DMS53 (cell line): ENCODE results near the gene HHATL.
A peak's percentile ranks its signal among the peaks of the same experiment; 100 is the strongest.

Experiments used
- DNase-seq: peaks from one replicate; lab custom pipeline; 2025; lab: John Stamatoyannopoulos, UW

The HHATL gene

DNA sequence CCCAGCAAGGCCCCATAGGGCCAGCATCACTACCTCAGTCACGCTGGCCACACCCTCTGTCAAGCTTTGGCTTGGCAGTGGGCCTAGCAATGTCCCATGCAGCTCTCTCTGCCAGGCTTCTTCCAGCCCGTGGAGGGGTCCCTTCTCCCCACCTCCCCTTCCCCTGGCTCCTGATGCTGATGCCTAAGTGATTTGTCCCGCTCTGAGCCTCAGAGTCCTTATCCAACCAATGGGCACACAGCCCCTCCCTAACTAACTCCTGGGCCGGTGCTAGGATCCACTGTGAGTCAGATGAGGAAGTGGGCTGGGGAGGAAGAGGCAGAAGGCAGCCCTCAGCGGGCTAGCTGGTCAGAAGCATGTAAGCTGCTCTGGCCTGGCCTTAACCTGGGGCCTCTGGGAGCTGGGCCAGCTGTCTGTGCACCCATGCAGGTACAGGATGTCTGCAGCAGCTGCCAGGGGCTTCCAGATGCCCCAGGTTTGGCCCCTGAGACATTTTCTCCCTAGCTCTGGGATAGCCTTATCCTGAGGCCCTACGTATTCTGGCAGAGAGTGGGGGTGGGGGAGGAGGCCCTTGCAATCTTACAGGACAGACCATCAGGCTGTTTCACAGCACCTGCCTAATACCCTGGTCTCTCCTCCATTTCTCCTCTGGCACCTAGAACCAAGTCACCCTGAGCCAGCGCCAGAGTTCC, 49.8 kb downstream of the HHATL start:
- DNase-seq: peak; percentile 65

DNA sequence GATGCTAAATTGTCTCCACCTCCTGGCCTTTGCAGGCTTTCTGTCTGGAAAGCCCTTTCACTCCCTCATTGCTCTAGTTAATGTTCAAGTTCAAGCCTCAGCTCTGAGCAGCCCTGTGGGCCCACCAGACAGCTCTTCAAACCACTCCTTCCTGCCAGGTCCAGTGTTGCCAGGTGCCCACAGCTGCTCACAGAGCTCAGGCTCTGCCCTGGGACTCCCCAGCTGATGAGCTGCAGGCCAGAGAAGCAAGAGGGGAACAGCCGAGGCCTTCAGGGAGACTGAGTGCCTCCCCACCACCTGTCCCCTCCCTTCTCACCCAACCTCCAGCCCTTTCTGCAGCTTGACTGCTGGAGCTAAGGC, 50.4 kb downstream of the HHATL start:
- no peak for DNase-seq

DNA sequence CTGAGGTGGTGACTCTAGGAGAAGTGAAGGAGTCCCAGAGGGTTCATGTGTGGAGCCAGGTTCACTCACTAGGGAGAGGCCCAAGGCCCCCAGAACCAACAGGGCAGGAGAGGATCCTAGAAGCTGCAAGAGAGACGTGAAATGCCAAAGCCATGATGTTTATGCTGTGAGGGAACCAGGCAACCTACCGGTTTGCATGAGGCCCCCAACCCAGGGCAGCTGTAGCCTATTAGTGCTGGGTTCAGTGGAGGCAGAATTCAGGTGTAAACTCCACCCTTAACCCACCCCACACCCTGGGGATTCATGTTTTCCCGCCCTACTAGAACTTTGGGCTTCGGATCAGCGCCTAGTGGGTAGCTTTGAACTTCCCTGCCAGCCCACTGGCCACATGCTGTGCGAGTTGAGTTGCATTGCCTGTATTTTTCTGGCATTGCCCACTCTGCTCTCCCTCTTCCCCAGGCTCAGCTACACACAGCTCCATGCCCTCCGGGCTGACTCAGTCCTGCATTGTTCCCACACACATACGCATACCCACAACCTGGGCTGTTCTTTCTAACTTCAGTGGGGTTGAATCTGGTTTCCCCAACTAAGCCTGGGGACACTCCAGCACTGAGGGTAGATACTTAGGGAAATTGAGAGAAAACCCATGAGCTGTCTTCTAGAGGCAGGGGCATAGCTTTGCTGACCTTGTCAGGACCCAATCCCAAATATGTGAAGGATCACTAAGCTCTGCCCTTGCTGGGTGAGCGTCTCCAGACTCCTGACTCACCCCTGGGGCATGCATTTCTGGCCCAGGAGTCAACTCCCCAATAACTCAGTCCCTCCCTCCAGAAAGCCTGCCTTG, 51.1 kb downstream of the HHATL start:
- no peak for DNase-seq

DNA sequence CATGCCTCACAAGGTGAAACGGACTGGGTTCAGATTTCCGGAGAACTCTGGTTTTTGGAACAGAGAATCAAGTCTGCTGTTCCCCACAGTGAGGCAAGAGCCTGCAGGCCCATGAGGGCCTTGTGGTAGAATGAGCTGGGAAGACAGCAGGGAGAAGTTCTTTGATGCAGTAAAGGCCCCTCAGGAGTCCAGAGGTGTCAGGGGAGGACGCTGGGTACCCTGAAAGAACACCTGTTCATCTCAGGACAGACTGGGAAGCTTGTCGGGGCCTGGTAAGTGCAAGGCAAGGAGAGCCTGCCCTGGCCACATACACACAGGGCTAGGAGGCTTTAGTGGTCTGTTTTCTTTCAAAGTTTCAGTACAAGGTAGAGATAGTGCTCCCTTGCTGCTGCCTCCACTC, 52.8 kb downstream of the HHATL start:
- DNase-seq: no peak

DNA sequence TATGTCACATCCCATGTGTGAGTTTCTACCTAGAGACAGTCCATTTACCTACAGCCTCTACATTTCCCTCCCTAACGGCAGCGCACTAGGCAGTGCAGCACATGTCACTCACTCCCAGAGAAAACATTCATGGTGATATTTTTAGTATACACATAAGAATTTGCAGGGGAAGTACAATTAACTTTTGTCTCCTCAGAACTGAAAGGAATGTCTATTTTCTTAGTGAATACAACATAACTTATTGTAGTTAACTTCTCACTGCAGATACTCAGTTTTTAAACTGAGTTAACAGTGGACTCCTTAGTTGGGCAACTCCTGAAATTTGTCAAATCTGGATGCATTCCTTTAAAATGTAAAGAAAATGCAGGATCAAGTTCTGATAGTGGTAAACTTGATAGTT, 53.6 kb downstream of the HHATL start:
- no peak for DNase-seq

DNA sequence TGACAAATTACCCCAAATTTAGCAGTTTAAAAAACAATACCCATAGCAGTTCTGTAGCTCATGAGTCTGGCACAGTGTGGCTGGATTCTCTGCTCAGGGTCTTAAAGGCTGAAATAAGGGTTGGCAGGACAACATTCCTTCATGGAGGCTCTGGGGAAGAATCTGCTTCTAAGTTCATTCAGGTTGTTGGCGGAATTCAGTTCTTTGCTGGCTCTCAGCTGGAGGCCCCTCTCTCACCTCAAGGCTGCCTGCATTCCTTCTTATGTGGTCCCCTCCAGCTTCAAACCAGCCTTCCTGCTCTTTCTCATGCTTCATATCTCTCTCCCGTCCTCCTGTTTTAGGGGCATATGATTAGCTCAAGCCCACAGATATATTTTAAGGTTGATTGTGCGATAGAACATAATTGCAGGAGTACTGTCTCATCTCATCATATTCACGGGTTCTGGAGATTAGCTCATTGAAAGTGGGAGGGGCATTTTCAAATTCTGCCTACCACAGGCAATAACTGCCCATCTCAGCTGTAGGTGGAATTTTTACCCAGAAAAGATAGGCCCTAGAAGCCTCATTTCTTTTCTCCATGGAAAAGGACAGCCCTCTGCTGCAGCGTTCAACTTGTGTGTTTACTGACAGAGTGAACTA, 54.7 kb downstream of the HHATL start:
- DNase-seq: no peak
